Measurements from ENCODE around the gene MGAT5B.

DNA sequence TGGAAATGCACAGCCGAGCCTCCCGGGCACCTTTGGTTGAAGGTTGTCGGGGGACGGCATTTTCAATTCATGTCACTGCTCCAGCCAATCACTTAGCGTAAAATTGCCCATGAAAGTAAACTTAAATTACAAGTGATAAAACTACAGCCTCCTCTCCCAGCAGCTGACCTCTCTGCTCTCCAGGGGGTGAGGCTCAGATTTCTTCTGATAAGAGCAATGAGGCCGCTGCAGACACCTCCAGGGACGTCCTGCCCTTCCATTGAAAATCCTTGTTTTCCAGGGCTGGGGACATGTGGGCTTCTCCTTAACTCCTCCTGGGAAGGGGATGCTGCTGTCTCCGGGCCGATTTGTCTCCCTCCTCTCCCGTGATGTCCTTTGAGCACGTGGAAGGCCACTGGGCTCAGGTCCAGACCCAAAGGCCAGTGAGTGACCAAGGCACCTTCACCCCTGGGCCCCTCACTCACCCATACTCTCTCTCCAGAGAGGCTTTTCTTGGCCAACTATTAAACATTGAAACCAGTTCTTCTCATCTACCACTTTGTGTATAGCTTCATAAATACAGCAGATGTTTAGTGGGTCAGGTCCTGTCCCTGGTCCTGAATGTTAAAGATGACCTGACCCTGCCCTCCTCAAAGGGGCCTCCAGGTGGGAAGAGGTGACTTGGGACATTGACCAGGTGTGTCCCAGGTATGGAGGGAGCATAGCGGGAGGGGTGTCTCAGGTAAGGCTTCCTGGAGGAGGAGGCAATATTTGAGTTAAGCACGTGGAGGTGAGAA lies 52.3 kb downstream of the MGAT5B start:
- TF ChIP-seq, protein P1, sequence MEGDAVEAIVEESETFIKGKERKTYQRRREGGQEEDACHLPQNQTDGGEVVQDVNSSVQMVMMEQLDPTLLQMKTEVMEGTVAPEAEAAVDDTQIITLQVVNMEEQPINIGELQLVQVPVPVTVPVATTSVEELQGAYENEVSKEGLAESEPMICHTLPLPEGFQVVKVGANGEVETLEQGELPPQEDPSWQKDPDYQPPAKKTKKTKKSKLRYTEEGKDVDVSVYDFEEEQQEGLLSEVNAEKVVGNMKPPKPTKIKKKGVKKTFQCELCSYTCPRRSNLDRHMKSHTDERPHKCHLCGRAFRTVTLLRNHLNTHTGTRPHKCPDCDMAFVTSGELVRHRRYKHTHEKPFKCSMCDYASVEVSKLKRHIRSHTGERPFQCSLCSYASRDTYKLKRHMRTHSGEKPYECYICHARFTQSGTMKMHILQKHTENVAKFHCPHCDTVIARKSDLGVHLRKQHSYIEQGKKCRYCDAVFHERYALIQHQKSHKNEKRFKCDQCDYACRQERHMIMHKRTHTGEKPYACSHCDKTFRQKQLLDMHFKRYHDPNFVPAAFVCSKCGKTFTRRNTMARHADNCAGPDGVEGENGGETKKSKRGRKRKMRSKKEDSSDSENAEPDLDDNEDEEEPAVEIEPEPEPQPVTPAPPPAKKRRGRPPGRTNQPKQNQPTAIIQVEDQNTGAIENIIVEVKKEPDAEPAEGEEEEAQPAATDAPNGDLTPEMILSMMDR (IDR thresholded peaks at IDR 0.05): no peak
- no peak for TF ChIP-seq POLR2A (IDR thresholded peaks at IDR 0.05)
